Measurements from ENCODE around the gene CEBPE. TPM values are rescaled to one million over a fixed set of nuclear protein-coding genes. Genes with fewer than 3 reads are reported as not detected.

The CEBPE gene
- total RNA-seq (under 1 TPM in 1 of 4 donors, not detected in 3; 0.68 TPM), polyA plus RNA-seq (under 1 TPM in 1 of 3 donors, not detected in 2; 0.28 TPM)

GRCh38 chr14:23118506-23119362 is at the start of gene CEBPE:
TSS of gene CEBPE (minus strand) at chr14:23119255. CDS start at chr14:23119091, 164 bp downstream.
- no peak within 1 kb of the TSS for H3K27ac ChIP-seq
- intact Hi-C loops (cut with DNase I) = no loop called here

GRCh38 chr14:23168246-23168645 is 49.2 kb upstream of the CEBPE start:
- peak; percentile 77 for DNase-seq
- 12 to 49% methylated on average over 2 of the region's 2 CpGs for WGBS, 2 donors
- no peaks in the 10 kb centered on the region for H3K36me3 ChIP-seq
- no peak for TF ChIP-seq POLR2A (IDR thresholded peaks at IDR 0.05)
- peak in 3 of 4 donors; percentile 22 to 73 (median 58) for TF ChIP-seq EP300 (IDR thresholded peaks at IDR 0.05)
- peak; percentile 87 to 94 (median 90) for TF ChIP-seq POLR2AphosphoS5 (IDR thresholded peaks at IDR 0.05)
- TF ChIP-seq CTCF (IDR thresholded peaks at IDR 0.05) = no peak
- H3K27me3 ChIP-seq = no peaks in the 10 kb centered on the region
- H3K27ac ChIP-seq = peak overlapping the region; percentile 35 to 71 (median 56)
- no peaks in the 10 kb centered on the region for H3K9me3 ChIP-seq
- no peak overlapping the region for H3K4me3 ChIP-seq
- intact Hi-C loops (cut with DNase I) = no loop called here
- peaks cover 3 to 34% (median 28%) of the 10 kb centered on the region in 4 donors for H3K4me1 ChIP-seq

More at GRCh38 chr14:23118506-23119362, at the start of gene CEBPE:
- H3K36me3 ChIP-seq = no peaks in the 10 kb centered on the region
- H3K9me3 ChIP-seq = no peaks in the 10 kb centered on the region
- peak; percentile 64 for DNase-seq
- peaks cover 0 to 11% (median 9%) of the 10 kb centered on the region in 4 donors for H3K4me1 ChIP-seq
- H3K4me3 ChIP-seq = no peak within 1 kb of the TSS
- H3K27me3 ChIP-seq = peaks cover 0 to 15% (median 3%) of the 10 kb centered on the region in 3 donors
- no peak for TF ChIP-seq CTCF (IDR thresholded peaks at IDR 0.05)
- no peak for TF ChIP-seq POLR2AphosphoS5 (IDR thresholded peaks at IDR 0.05)
- TF ChIP-seq POLR2A (IDR thresholded peaks at IDR 0.05) = no peak
- TF ChIP-seq EP300 (IDR thresholded peaks at IDR 0.05) = no peak
- 84 to 89% methylated on average over 32 of the region's 32 CpGs for WGBS, 2 donors

- H3K36me3 ChIP-seq = no peaks in the 10 kb centered on the region
- no peak overlapping the region for H3K4me3 ChIP-seq
- peak overlapping the region in 3 of 4 donors; percentile 42 to 71 (median 70) for H3K27ac ChIP-seq
- H3K4me1 ChIP-seq = peaks cover 3 to 34% (median 28%) of the 10 kb centered on the region in 4 donors
- no peaks in the 10 kb centered on the region for H3K9me3 ChIP-seq
- intact Hi-C loops (cut with DNase I) = no loop called here
- TF ChIP-seq EP300 (IDR thresholded peaks at IDR 0.05) = no peak
- no peak for TF ChIP-seq CTCF (IDR thresholded peaks at IDR 0.05)
- no peak for TF ChIP-seq POLR2A (IDR thresholded peaks at IDR 0.05)
- DNase-seq = no peak
- WGBS, 2 donors = 77 to 83% methylated on average over 9 of the region's 9 CpGs
- no peaks in the 10 kb centered on the region for H3K27me3 ChIP-seq
Measured at GRCh38 chr14:23167116-23167847, 48.2 kb upstream of the CEBPE start.

- intact Hi-C loops (cut with DNase I) = no loop called here
- peaks cover 3 to 37% (median 25%) of the 10 kb centered on the region in 4 donors for H3K4me1 ChIP-seq
- TF ChIP-seq EP300 (IDR thresholded peaks at IDR 0.05) (no peak), POLR2A (IDR thresholded peaks at IDR 0.05) (no peak), POLR2AphosphoS5 (IDR thresholded peaks at IDR 0.05) (no peak), CTCF (IDR thresholded peaks at IDR 0.05) (no peak)
- H3K27me3 ChIP-seq = no peaks in the 10 kb centered on the region
- no peaks in the 10 kb centered on the region for H3K36me3 ChIP-seq
- H3K27ac ChIP-seq = no peak overlapping the region
- H3K4me3 ChIP-seq = no peak overlapping the region
- no peaks in the 10 kb centered on the region for H3K9me3 ChIP-seq
- 95 to 98% methylated on average over 5 of the region's 5 CpGs for WGBS, 2 donors
- DNase-seq = no peak
Measured at GRCh38 chr14:23164949-23165348, 45.9 kb upstream of the CEBPE start.

Measured in sigmoid colon (tissue), 7 donors.